PC-9 (cell line): ENCODE measurements around the gene RIOK2. TPM values are rescaled to one million over a fixed set of nuclear protein-coding genes. Genes with fewer than 3 reads are reported as not detected.
A peak's percentile ranks its signal among the peaks of the same experiment; 100 is the strongest.
"Not testable (repeated sequence)": the region's sequence is repeated elsewhere in the genome, so short reads cannot be mapped to it uniquely, and the experiment has no call there.

Experiments
- BruUV-seq: library from RNA; stranded (reverse); fragments of 400-500 nt; replicated peaks from 2 replicates; lab custom pipeline; 2021; lab: Mats Ljungman, UMichigan
- CTCF ChIA-PET: fragments of 300-600 bp; sonication (Branson Sonifier 250); formaldehyde crosslinking; loops from one replicate; lab custom pipeline; 2022; ENCODE audit warnings: antibody characterized with exemption; lab: Charles Lee
- POLR2A ChIA-PET: fragments of 300-600 bp; sonication (Branson Sonifier 250); formaldehyde crosslinking; loops from one replicate; lab custom pipeline; 2022; ENCODE audit warnings: antibody characterized with exemption; ENCODE audit not compliant: unreplicated experiment; lab: Charles Lee
- DNase-seq, 2 experiments: peaks; one replicate each; pipeline versions ENCODE4 v3.0.0 to v3.0.0-alpha.2; 2015 to 2022; ENCODE audit warnings: mixed read lengths in 1 of 2
- H2AFZ ChIP-seq: fragments of 200-600 bp; sonication (generic); 2 replicates; pipeline ENCODE4 v1.8.1; 2017; ENCODE audit warnings: antibody characterized with exemption
- H3F3A ChIP-seq: fragments of 200-600 bp; sonication (generic); 2 replicates; pipeline ENCODE4 v1.8.1; 2017; ENCODE audit warnings: antibody characterized with exemption, mild to moderate bottlenecking, low read depth; ENCODE audit not compliant: insufficient read depth
- H3K27ac ChIP-seq: fragments of 200-600 bp; sonication (generic); 2 replicates; pipeline ENCODE4 v1.6.1; 2016; ENCODE audit warnings: mixed run types
- H3K27me3 ChIP-seq: fragments of 200-600 bp; sonication (generic); 2 replicates; pipeline ENCODE4 v1.6.1; 2016; ENCODE audit warnings: low read depth, mixed run types; ENCODE audit not compliant: insufficient read depth
- H3K36me3 ChIP-seq: fragments of 200-600 bp; sonication (generic); 2 replicates; pipeline ENCODE4 v1.6.1; 2016; ENCODE audit warnings: low read depth, mixed run types
- H3K4me1 ChIP-seq: fragments of 200-600 bp; sonication (generic); replicated peaks from 2 replicates; pipeline ENCODE4 v1.6.1; 2016; ENCODE audit warnings: mixed run types; ENCODE audit not compliant: insufficient read depth
- H3K4me2 ChIP-seq: fragments of 200-600 bp; sonication (generic); 2 replicates; pipeline ENCODE4 v1.6.1; 2017; ENCODE audit warnings: mixed run types
- H3K4me3 ChIP-seq: fragments of 200-600 bp; sonication (generic); 2 replicates; pipeline ENCODE4 v1.6.1; 2016; ENCODE audit warnings: mixed run types
- H3K79me2 ChIP-seq: fragments of 200-600 bp; sonication (generic); 2 replicates; pipeline ENCODE4 v1.6.1; 2017; ENCODE audit warnings: low read depth, mixed run types
- H3K9me2 ChIP-seq: fragments of 200-600 bp; sonication (generic); 2 replicates; pipeline ENCODE4 v1.8.1; 2017; ENCODE audit warnings: mild to moderate bottlenecking; ENCODE audit not compliant: insufficient read depth
- H3K9me3 ChIP-seq: fragments of 200-600 bp; sonication (generic); 2 replicates; pipeline ENCODE4 v1.8.1; 2016; ENCODE audit warnings: low read depth; ENCODE audit not compliant: insufficient read depth
- H4K20me1 ChIP-seq: fragments of 200-600 bp; sonication (generic); 2 replicates; pipeline ENCODE4 v1.8.1; 2017; ENCODE audit not compliant: insufficient read depth
- EZH2 ChIP-seq: fragments of 200-600 bp; sonication (generic); IDR thresholded peaks from 2 replicates; pipeline ENCODE4 v1.8.0; 2017; ENCODE audit warnings: antibody characterized with exemption, low read depth
- intact Hi-C: fragments of 100-400 bp; cut with micrococcal nuclease; formaldehyde crosslinking; loops from one replicate; pipeline ENCODE4 v1.10.0; 2022; ENCODE audit not compliant: unreplicated experiment
- total RNA-seq: library from RNA; stranded (reverse); gene quantifications from 2 replicates; pipeline ENCODE4 v1.2.3, GENCODE V29; 2021
- TF ChIP-seq, protein P1 (sequence below): fragments of 200-600 bp; sonication (generic); conservative IDR thresholded peaks from 2 replicates; pipeline ENCODE4 v1.6.1; 2017; ENCODE audit warnings: mixed run types, antibody characterized with exemption, mild to moderate bottlenecking, moderate library complexity

Gene RIOK2
- total RNA-seq, 1 experiment from 2014 or later, result 18.4 TPM

- H3K4me2 ChIP-seq, result peak overlapping the region; percentile 84
- intact Hi-C loops, result loop anchor here (1.0 kb wide), 1 partner anchor 1589 kb away; the partner anchor contains the start of gene RGMB
- DNase-seq, result no peak
- H2AFZ ChIP-seq, result peak overlapping the region; percentile 88
- peak overlapping the region; percentile 93 for H3K4me3 ChIP-seq
- H3K27me3 ChIP-seq, result no peaks in the 10 kb centered on the region
- peaks cover 36% of the 10 kb centered on the region for H3K79me2 ChIP-seq
- BruUV-seq, result TSS peak; percentile 86
- ChIA-PET CTCF (interaction anchor here (0.6 kb wide), 1 partner anchor 987 kb away, joined by 3 read pairs; no protein-coding TSS in a partner anchor), POLR2A (no interaction called here)
- H3F3A ChIP-seq, result peaks cover 10% of the 10 kb centered on the region; the same call in 1 of the 2 replicates
- TF ChIP-seq, protein P1, sequence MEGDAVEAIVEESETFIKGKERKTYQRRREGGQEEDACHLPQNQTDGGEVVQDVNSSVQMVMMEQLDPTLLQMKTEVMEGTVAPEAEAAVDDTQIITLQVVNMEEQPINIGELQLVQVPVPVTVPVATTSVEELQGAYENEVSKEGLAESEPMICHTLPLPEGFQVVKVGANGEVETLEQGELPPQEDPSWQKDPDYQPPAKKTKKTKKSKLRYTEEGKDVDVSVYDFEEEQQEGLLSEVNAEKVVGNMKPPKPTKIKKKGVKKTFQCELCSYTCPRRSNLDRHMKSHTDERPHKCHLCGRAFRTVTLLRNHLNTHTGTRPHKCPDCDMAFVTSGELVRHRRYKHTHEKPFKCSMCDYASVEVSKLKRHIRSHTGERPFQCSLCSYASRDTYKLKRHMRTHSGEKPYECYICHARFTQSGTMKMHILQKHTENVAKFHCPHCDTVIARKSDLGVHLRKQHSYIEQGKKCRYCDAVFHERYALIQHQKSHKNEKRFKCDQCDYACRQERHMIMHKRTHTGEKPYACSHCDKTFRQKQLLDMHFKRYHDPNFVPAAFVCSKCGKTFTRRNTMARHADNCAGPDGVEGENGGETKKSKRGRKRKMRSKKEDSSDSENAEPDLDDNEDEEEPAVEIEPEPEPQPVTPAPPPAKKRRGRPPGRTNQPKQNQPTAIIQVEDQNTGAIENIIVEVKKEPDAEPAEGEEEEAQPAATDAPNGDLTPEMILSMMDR, result no peak
- TF ChIP-seq EZH2, result no peak
- 0 out of 2 replicates have a peak, but pooled peaks cover 5% of the 10 kb centered on the region for H4K20me1 ChIP-seq
- H3K36me3 ChIP-seq, result peaks cover 9% of the 10 kb centered on the region; the same call in 1 of the 2 replicates
- no peaks in the 10 kb centered on the region for H3K9me2 ChIP-seq
- peaks cover 7% of the 10 kb centered on the region; the same call in 1 of the 2 replicates for H3K9me3 ChIP-seq
- peak overlapping the region; percentile 91 for H3K27ac ChIP-seq
- H3K4me1 ChIP-seq, result peaks cover 17% of the 10 kb centered on the region
Measured at GRCh38 chr5:97183930-97184213, 825 bp upstream of the RIOK2 start.

GRCh38 chr5:97182571-97183099 lies 412 bp downstream of the RIOK2 start:
- TF ChIP-seq EZH2, result no peak
- TF ChIP-seq, protein P1, result no peak
- Histone ChIP-seq H3K9me2 (no peaks in the 10 kb centered on the region), H3F3A (peaks cover 10% of the 10 kb centered on the region; the same call in 1 of the 2 replicates), H3K36me3 (peaks cover 19% of the 10 kb centered on the region; the same call in 1 of the 2 replicates), H3K9me3 (peaks cover 7% of the 10 kb centered on the region; the same call in 1 of the 2 replicates), H3K4me2 (peak overlapping the region; percentile 84), H2AFZ (peak overlapping the region; percentile 88), H3K27me3 (no peaks in the 10 kb centered on the region), H3K4me3 (peak overlapping the region; percentile 93), H3K79me2 (peaks cover 38% of the 10 kb centered on the region), H3K27ac (peak overlapping the region; percentile 91), H3K4me1 (peaks cover 17% of the 10 kb centered on the region), H4K20me1 (0 out of 2 replicates have a peak, but pooled peaks cover 5% of the 10 kb centered on the region)
- ChIA-PET POLR2A (interaction anchor here (0.5 kb wide), 1 partner anchor 169 kb away, joined by 3 read pairs; no protein-coding TSS in a partner anchor), CTCF (no interaction called here)
- intact Hi-C loops, result loop anchor here (1.0 kb wide), 1 partner anchor 1591 kb away; the partner anchor contains the start of gene RGMB
- BruUV-seq, result TSS peak; percentile 79
- DNase-seq, result peak in 1 of 2 experiments; percentile 41

DNA sequence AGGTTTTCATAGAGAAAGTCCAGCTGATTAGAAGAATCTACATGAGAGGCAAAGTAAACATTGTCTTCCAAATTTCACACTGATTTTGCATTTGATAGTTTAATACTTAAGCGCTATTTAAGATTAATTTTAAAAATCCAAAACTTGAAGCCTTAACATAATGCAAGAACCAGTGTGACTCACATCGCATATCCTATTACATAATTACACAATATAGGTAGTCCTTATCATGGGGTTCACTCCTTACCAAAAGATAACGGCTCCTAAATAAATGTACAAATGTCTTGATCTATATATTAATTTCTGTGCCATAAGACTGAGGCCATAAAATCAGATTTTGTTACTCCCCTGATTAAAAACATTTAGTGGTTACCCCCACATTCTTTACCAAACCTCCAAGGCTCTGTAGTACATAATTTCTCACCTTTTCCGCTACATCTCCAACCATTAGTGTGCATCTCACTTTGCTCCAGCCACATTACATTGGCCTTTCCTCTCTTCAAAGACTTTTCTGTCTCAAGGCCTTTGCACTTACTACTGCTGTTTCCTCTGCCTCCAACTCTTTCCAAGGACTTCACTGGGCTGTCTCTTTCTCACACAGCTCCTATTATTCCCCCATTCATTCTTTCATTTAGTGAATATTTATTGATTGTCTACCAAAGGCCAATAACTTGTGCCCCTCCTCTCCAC lies 1.0 kb downstream of the RIOK2 start:
- no TSS peak for BruUV-seq
- Histone ChIP-seq H4K20me1 (0 out of 2 replicates have a peak, but pooled peaks cover 5% of the 10 kb centered on the region), H3F3A (peaks cover 10% of the 10 kb centered on the region; the same call in 1 of the 2 replicates), H3K4me3 (peak overlapping the region; percentile 93), H3K27ac (peak overlapping the region; percentile 91), H3K36me3 (peaks cover 25% of the 10 kb centered on the region), H3K27me3 (no peaks in the 10 kb centered on the region), H3K4me1 (peaks cover 17% of the 10 kb centered on the region), H2AFZ (no peak overlapping the region), H3K9me3 (peaks cover 7% of the 10 kb centered on the region; the same call in 1 of the 2 replicates), H3K79me2 (peaks cover 38% of the 10 kb centered on the region), H3K4me2 (peak overlapping the region; percentile 84), H3K9me2 (no peaks in the 10 kb centered on the region)
- no peak for TF ChIP-seq EZH2
- DNase-seq, result peak in 1 of 2 experiments; percentile 64
- ChIA-PET POLR2A (interaction anchor here (0.5 to 0.6 kb wide), 2 partner anchors 168 to 320 kb away, joined by 3 to 5 read pairs; no protein-coding TSS in a partner anchor), CTCF (no interaction called here)
- intact Hi-C loops, result no loop called here

DNA sequence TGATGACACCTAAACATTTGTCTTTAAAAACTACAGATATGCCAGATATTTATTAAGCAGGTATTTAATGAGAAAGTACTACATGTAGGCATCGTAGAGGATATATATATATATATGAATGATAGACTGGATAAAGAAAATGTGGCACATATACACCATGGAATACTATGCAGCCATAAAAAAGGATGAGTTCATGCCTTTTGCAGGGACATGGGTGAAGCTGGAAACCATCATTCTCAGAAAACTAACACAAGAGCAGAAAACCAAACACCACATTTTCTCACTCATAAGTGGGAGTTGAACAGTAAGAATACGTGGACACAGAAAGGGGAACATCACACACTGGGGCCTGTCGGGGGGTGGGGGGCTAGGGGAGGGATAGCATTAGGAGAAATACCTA lies 3.6 kb downstream of the RIOK2 start:
- Histone ChIP-seq H3F3A (peaks cover 10% of the 10 kb centered on the region; the same call in 1 of the 2 replicates), H3K36me3 (peaks cover 40% of the 10 kb centered on the region), H3K79me2 (peaks cover 38% of the 10 kb centered on the region), H3K4me1 (peaks cover 17% of the 10 kb centered on the region)
- CTCF ChIA-PET, H2AFZ ChIP-seq, BruUV-seq, H3K4me3 ChIP-seq, H4K20me1 ChIP-seq, H3K27ac ChIP-seq, POLR2A ChIA-PET, H3K4me2 ChIP-seq, H3K9me2 ChIP-seq, H3K9me3 ChIP-seq, H3K27me3 ChIP-seq, DNase-seq: not testable (repeated sequence)
- intact Hi-C loops, result loop anchor here (5.0 kb wide), 1 partner anchor 1532 kb away; the partner anchor contains the start of gene RFESD
